Measurements from ENCODE around the gene WDFY1.
"Not testable (repeated sequence)": the region's sequence is repeated elsewhere in the genome, so short reads cannot be mapped to it uniquely, and the experiment has no call there.

The WDFY1 gene

DNA sequence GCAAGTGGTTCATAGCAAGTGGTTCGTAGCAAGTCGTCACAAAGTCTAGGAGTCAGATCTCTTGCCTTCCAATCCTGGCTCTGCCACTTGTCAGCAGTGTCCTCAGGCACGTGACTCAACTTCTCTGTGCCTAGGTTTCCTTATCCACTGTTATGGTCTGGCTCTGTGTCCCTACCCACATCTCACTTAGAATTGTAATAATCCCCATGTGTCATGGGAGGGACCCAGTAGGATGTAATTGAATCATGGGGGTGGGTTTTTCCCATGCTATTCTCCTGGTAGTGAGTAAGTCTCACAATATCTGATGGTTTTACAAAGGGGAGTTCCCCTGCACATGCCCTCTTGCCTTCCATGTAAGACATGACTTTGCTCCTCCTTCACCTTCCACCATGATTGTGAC is 55.9 kb downstream of the WDFY1 start:
- DNase-seq, result no peak

GRCh38 chr2:223888251-223888650 is 56.9 kb downstream of the WDFY1 start:
- DNase-seq, result no peak

DNA sequence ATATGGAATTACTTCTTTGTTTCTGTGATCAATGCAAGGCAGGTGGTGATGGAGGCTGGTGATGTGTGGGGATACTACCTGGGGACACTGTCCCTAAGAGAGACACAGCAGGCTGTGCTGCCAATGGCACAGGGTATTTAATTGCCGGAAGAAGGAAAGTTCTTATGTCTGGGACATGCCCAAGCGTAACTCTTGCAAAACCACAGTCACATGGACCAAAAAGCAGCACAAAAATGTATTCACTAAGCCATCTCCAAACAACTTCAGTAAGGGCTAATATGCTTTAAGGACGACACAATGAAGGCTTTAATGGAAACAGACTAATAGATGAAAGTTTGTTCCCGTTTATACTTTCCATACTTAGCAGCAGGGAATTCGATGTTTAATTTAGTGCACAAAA is 58.0 kb downstream of the WDFY1 start:
- no peak for DNase-seq

GRCh38 chr2:223886726-223887125 is 58.4 kb downstream of the WDFY1 start:
- no peak for DNase-seq

GRCh38 chr2:223884399-223884798 is 60.7 kb downstream of the WDFY1 start:
- no peak for DNase-seq

- no peak for DNase-seq
Measured at GRCh38 chr2:223882715-223883114, 62.4 kb downstream of the WDFY1 start.

GRCh38 chr2:223880796-223881195 is 64.3 kb downstream of the WDFY1 start:
- DNase-seq, result no peak

DNA sequence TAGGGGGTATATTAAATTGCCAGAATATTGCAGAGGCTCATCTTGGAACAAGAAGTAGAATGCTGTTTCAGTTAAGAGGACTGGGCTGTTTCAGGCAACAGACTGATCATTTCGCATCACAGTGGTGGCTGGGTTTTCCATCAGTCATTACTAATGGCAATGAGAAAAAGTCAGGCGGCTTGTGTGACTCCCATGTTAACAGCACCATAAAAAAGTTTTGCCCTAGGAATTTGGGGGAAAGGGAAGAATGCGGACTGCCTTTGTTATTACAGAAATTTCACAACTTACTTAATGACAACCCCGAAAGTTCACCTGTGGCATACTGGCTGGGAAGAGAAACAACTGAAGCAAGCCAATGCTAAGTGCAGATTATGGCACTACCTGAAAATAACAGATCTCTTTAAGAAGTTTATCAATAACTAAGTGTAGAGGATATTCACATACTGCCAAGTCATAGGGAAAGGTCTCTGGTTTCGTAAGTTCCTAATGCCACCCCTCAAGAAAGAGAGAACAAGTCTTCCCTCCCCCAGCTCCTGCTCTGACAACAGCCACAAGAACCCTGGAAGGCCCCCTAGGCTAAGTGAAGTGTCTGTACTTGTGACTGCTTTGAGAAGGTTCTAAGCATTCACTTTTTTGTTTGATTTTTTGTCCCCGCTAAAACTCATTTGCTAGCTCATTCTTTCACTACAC is 67.3 kb downstream of the WDFY1 start:
- no peak for DNase-seq

DNA sequence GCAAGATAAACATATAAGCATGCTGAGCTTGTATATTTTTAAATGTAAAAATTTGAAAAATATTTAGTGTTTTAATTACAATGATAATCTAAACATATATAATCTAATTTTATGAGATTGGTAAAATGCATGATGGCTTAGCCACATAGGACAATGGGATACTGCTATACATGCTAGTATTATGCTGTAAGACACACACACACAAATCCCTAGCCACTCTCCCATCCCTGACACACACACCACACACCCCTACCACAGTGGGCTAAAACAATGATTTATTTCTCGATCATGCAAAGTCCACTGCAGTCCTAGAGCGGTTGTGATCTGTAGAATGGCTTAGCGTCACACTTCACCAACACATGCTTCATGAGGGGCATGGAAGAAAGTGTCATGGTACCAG is 71.5 kb downstream of the WDFY1 start:
- DNase-seq, result no peak

DNA sequence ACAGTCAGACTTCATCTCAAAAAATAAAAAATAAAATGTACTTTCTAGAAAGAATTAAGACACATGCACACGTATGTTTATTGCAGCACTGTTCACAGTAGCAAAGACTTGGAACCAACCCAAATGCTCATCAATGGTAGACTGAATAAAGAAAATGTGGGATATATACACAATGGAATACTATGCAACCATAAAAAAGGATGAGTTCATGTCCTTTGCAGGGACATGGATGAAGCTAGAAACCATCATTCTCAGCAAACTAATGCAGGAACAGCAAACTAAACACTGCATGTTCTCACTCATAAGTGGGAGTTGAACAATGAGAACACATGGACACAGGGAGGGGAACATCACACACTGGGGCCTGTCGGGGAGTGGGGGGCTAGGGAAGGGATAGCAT is 72.4 kb downstream of the WDFY1 start:
- not testable (repeated sequence) for DNase-seq

GRCh38 chr2:223871661-223872060 is 73.5 kb downstream of the WDFY1 start:
- DNase-seq, result not testable (repeated sequence)

DNA sequence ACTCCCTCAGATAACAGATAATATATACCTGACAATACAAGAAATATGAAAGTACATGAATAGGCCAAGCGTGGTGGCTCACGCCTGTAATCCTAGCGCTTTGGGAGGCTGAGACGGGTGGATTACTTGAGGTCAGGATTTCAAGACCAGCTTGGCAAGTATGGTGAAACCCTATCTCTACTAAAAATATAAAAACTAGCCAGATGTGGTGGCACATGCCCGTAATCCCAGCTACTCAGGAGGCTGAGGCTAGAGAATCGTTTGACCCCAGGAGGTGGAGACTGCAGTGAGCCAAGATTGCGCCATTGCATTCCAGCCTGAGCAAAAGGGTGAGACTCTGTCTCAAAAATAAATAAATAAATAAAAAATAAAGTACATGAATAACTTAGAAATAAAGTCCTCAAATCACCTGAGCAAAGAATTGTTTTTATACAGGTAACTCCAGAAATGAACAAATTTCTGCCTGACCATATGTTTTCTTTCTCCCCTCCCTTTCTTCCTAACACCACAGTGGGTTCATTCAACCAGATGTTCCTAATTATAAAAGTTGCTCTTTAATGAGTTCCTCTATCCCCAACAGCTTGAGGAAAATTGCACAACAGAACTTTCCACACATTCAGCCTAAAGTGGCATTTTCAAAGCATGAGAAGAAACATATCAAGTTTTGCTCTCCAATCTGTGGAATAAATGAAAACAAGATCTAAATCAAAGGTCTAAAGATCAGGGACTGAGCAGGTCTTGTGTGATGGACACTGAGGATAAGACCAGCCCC is 74.1 kb downstream of the WDFY1 start:
- DNase-seq, result no peak

DNA sequence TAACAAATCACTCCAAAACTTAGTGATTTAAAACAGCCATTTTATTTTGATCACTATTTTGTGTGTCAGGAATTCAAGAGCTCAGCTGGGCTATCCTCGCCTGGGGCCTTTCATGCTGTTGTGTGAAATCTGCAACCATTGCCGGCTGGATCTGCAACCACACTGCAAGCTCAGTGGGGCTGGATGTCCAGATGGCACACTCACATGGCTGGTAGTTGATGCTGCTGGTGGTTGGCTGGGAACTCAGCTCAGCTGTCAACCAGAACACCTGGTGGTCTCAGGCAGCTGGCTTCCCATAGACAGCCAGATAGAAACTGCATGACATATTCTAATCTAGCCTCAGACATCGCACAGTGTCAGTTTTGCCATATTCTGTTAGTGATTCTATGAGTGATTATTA is 77.1 kb downstream of the WDFY1 start:
- DNase-seq, result peak; percentile 46 to 79

GRCh38 chr2:223865907-223866508 is 79.1 kb downstream of the WDFY1 start:
- no peak for DNase-seq

- no peak for DNase-seq
Measured at GRCh38 chr2:223865124-223865523, 80.0 kb downstream of the WDFY1 start.

- no peak for DNase-seq
Measured at GRCh38 chr2:223863491-223863890, 81.6 kb downstream of the WDFY1 start.

DNA sequence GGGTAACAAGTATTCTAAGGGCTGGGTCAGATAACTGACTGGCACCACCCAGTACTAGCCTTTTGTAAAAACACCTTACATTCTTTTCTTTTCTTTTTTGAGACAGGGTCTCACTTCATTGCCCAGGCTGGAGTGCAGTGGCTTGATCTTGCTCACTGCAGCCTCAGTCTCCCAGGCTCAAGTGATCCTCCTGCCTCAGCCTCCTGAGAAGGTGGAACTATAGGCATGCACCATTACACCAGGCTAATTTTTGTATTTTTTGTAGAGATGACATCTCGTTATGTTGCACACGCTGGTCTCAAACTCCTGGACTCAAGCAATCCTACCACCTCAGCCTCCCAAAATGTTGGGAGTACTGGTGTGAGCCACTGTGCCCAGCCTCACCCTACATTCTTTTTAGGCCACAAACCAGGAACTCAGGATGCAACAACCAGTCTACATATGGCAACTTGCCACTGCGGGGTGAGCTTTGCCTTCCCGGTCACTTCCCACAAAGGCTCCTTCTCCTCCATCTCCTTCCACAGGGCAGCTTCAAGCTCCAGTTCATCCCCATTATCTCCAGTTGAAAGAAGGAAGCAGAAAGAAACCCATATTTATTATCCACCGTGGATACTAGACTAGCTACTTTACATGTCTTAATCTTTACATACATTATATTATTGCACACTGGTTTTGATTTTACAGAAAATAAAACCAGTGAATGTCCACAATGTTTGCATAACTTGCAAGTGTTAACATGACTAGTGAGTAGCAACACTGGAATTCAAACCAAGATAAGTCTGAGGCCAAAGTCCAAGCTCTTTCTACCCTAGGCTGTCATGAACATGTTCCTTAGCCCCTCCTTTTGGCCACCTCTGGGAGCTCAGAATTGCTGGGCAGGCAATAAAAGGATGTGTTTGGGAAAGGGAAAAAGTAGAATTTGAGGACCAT is 84.1 kb downstream of the WDFY1 start:
- no peak for DNase-seq

DNA sequence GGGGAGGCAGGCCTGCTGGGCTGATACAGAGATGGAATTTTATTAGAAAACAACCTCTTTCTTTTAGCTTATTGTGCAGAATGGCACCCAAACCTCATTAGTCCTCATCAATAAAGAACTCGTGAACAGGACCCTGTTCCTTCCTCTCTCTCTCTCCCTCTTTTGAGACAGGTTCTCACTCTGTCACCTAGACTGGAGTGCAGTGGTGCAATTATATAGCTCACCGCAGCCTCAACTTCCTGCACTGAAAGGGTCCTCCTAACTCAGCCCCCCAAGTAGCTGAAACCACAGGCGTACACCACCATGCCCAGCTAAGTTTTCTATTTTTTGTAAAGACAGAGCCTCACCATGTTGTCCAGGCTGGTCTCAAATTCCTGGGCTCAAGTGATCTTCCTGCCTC is 86.1 kb downstream of the WDFY1 start:
- no peak for DNase-seq

DNA sequence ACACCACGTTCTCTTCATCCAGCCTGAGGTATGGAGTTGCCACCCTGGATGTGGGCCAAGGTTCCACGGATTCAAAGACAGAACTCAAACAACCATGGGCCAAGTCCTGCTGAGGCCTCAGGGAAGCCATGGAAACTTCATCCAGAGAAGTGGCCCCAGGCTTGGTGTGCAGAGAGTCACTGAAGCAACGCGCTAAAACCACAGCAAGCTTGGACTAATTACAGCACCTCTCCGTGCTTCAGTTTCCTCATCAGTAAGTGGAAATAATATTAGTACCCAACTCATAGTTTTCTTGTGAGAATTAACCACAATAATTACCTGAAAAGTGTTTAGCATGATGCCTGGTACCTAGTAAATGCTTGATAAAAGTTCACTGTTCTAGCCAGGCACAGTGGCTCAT is 88.6 kb downstream of the WDFY1 start:
- DNase-seq, result peak in 1 of 2 experiments; percentile 6

- no peak for DNase-seq
Measured at GRCh38 chr2:223856021-223856420, 89.1 kb downstream of the WDFY1 start.

DNA sequence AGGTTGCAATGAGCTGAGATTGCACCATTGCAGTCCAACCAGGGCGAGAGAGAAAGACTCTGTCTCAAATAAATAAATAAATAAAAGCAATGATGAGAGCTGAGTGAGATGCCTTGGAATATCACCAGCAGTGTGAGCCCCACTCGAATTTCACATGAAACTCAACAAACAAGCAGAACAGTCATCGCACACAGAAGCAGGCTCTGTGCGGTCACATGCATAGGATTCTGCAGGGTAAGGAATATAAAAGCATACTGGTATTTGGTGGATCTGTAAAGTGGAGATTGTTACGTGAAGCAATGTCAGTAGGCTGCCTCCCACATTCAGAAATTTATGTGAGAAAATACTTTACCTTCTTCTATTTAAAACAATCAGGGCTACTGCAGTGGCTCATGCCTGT is 89.7 kb downstream of the WDFY1 start:
- no peak for DNase-seq

DNA sequence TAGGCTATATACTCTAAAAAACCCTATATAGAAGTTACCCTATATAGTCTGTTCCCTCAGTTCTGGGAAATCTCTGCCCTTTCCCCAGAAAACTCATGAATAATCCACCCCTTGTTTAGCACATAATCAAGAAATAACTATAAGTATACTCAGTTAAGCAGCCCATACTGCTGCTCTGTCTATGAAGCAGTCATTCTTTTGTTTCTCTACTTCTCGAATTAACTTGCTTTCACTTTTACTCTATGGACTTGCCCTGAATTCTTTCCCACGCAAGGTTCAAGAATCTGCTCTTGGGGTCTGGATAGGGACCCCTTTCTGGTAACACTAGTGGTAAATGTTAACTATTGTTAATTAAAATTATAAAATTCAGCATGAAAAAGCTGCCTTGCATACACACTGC is 90.4 kb downstream of the WDFY1 start:
- no peak for DNase-seq

DNA sequence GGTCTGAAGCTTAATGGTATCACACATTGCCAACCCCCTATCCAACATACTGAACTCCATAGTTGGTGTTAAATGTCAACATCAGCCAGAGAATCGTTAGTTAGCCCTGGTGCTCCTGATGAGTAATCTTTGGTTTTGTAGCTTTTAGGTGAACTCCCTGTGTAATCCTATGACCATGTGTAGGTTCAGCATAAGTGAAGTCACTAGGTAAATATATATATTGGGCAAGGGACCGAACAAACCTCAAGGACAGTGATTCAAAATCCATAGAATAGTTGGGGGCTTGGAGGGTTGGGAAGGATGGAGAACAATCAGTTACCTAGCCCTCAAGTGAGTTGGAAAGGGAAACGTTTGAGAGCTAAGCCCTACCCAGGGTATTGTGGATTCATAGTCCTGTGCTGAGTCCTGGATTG is 91.7 kb downstream of the WDFY1 start:
- DNase-seq, result no peak
